GM12865 (cell line): ENCODE data around the gene ANKRD29.
"Not testable (repeated sequence)": the region's sequence is repeated elsewhere in the genome, so short reads cannot be mapped to it uniquely, and the experiment has no call there.

Source experiments
- DNase-seq: peaks from one replicate; pipeline ENCODE4 v3.0.0; 2010; ENCODE audit warnings: low read depth
- H3K4me3 ChIP-seq: 2 replicates; pipeline ENCODE4 v1.5.1; 2011; ENCODE audit warnings: mild to moderate bottlenecking, low read depth, low read length, control low read depth
- CTCF ChIP-seq: IDR thresholded peaks from 2 replicates; pipeline ENCODE4 v1.5.1; 2011; ENCODE audit warnings: low read length, control low read depth, low read depth, inconsistent platforms; ENCODE audit not compliant: insufficient read depth; ENCODE audit errors: missing control alignments

The ANKRD29 gene

DNA sequence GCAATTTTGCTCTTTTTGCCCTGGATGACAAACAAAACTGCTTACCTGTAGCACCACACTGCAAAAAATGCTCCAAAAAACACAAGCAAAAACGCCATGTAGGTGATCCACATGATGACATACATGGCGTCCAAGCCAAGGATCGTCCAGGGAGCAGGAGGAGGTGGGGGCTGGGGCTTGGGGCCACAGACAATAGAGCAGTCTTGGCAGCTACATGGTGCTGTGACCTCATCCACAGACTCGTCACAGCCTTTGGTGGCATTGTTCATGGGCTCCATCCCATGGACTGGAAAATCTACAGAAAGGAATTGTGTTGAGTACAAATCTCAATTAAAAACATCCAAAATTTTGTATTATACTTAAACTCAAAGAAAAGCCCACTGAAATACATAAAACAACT lies 102.5 kb downstream of the ANKRD29 start:
- no peak for DNase-seq
- TF ChIP-seq CTCF: no peak

GRCh38 chr18:23557511-23557910 lies 105.2 kb downstream of the ANKRD29 start:
- not testable (repeated sequence) for H3K4me3 ChIP-seq, DNase-seq

More for the DNA sequence above, 102.5 kb downstream of the ANKRD29 start:
- no peak overlapping the region for H3K4me3 ChIP-seq

DNA sequence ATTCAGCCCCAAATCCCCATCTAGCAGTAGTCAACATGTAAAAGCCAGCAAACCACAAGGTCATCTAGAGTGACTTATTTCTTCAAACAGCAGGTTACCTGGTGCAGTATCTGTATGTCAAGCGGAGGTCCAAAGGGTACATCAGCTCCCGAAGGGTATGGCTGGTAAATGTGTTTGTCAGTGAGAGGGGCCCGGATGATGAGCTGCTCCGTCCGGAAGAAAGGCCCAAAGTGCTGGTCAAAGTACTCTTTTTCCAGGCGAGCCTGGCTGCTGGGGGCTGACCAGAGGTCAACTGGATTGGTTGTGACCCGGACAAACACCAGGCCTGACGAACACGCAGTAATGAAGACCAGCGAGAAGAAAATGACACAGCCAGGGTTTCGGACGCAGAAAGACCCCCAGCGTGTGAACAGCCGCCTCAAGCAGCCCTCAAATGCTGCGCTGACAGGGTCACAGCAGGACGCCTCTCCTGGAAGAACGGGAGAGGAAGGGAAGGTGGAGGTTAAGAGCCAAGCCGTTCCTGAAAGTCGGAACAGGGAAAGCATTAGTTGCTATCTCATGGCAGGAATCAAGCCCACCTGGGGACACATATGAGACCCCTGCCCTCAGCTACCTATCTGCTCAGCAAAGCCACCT lies 106.4 kb downstream of the ANKRD29 start:
- TF ChIP-seq CTCF: no peak
- DNase-seq: no peak
- no peak overlapping the region for H3K4me3 ChIP-seq

- no peak for TF ChIP-seq CTCF
- H3K4me3 ChIP-seq: no peak overlapping the region
- DNase-seq: no peak
These were observed 108.8 kb downstream of the ANKRD29 start for GRCh38 chr18:23553887-23554286.

DNA sequence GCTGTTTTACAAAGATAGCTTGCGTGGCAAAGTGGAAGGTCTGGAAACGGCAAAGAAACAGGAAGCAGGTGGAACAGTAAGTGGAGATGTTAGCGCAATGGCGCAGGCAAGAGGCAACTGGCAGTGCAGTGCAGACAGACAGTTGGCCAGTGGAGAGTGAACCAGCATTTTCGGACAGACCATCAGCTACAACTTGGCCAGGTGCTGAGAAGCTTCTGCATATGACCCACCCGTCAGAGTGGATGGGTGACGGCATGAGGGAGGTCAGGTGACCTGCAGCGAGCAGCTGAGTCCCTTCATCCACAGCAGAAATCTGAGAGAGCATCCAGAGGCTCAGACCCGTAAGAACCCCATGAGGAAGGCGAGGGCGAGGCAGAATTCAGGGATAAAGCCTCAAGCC lies 110.2 kb downstream of the ANKRD29 start:
- TF ChIP-seq CTCF: no peak
- H3K4me3 ChIP-seq: no peak overlapping the region
- DNase-seq: no peak

DNA sequence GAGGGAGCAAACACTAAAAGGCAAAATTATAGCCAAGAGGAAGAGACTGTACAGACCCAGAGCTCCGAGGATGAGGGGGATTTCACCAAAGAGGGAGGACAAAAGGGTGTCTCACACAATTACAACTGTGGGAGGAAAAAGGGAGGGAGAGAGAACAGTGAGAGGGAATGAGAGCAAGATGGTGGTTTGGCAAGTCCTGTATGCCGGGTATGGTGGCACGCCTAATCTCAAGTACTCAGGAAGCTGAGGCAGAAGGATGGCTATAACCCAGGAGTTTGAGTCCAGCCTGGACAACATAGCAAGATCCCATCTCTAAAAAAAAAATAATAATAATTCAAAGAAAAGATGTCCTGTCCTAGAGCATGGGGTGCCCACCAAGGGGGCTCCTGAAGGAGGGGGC lies 110.7 kb downstream of the ANKRD29 start:
- DNase-seq: no peak
- no peak overlapping the region for H3K4me3 ChIP-seq
- TF ChIP-seq CTCF: no peak

GRCh38 chr18:23550898-23551297 lies 111.8 kb downstream of the ANKRD29 start:
- DNase-seq: no peak
- TF ChIP-seq CTCF: no peak
- H3K4me3 ChIP-seq: no peak overlapping the region
